ENCODE measurements around the gene SLC41A1.

The SLC41A1 gene

GRCh38 chr1:205785446-205785845 lies 27.6 kb downstream of the SLC41A1 start:
- no peak overlapping the region for H3K9ac ChIP-seq (ENCODE audit: low read length)
- TF ChIP-seq EZH2 (optimal IDR thresholded peaks at IDR 0.05; ENCODE audit: low read depth, low read length) = no peak
- no peak for TF ChIP-seq EZH2phosphoT487 (IDR thresholded peaks at IDR 0.05; ENCODE audit: low read length)
- no peak for TF ChIP-seq CTCF (IDR thresholded peaks at IDR 0.05; ENCODE audit: low read length)
- H3K4me3 ChIP-seq (ENCODE audit: low read length) = no peak overlapping the region
- H4K20me1 ChIP-seq (ENCODE audit: insufficient read depth, low read length) = no peaks in the 10 kb centered on the region
- H2AFZ ChIP-seq (ENCODE audit: low read length) = no peak overlapping the region
- no peaks in the 10 kb centered on the region for H3K79me2 ChIP-seq (ENCODE audit: low read length)
- H3K9me3 ChIP-seq (replicated peaks; ENCODE audit: insufficient read depth, low read length) = no peaks in the 10 kb centered on the region
- no peaks in the 10 kb centered on the region for H3K9me2 ChIP-seq (replicated peaks; ENCODE audit: insufficient read depth, low read length)
- no peak for DNase-seq
- no peaks in the 10 kb centered on the region for H3K4me1 ChIP-seq (ENCODE audit: low read length)
- no peak overlapping the region for H3K4me2 ChIP-seq (ENCODE audit: low read depth, low read length)
- H3K36me3 ChIP-seq (replicated peaks; ENCODE audit: insufficient read depth, low read length) = no peaks in the 10 kb centered on the region
- no peak overlapping the region for H3K27ac ChIP-seq (ENCODE audit: low read length)
- no peaks in the 10 kb centered on the region for H3K27me3 ChIP-seq (replicated peaks; ENCODE audit: insufficient read depth, low read length)
- no peaks in the 10 kb centered on the region for H3F3A ChIP-seq (ENCODE audit: insufficient read depth, low read length)

GRCh38 chr1:205783904-205784303 lies 29.1 kb downstream of the SLC41A1 start:
- no peak for DNase-seq

GRCh38 chr1:205783433-205783795 lies 29.6 kb downstream of the SLC41A1 start:
- no peaks in the 10 kb centered on the region for H3K9me3 ChIP-seq (replicated peaks; ENCODE audit: insufficient read depth, low read length)
- DNase-seq = no peak
- no peak overlapping the region for H2AFZ ChIP-seq (ENCODE audit: low read length)
- H3K27ac ChIP-seq (ENCODE audit: low read length) = no peak overlapping the region
- H3K79me2 ChIP-seq (ENCODE audit: low read length) = no peaks in the 10 kb centered on the region
- TF ChIP-seq EZH2 (optimal IDR thresholded peaks at IDR 0.05; ENCODE audit: low read depth, low read length) = no peak
- TF ChIP-seq CTCF (IDR thresholded peaks at IDR 0.05; ENCODE audit: low read length) = no peak
- no peak for TF ChIP-seq EZH2phosphoT487 (IDR thresholded peaks at IDR 0.05; ENCODE audit: low read length)
- H3K4me3 ChIP-seq (ENCODE audit: low read length) = no peak overlapping the region
- H3K4me1 ChIP-seq (ENCODE audit: low read length) = no peaks in the 10 kb centered on the region
- no peak overlapping the region for H3K9ac ChIP-seq (ENCODE audit: low read length)
- H4K20me1 ChIP-seq (ENCODE audit: insufficient read depth, low read length) = no peaks in the 10 kb centered on the region
- H3F3A ChIP-seq (ENCODE audit: insufficient read depth, low read length) = no peaks in the 10 kb centered on the region
- no peaks in the 10 kb centered on the region for H3K27me3 ChIP-seq (replicated peaks; ENCODE audit: insufficient read depth, low read length)
- H3K4me2 ChIP-seq (ENCODE audit: low read depth, low read length) = no peak overlapping the region
- no peaks in the 10 kb centered on the region for H3K9me2 ChIP-seq (replicated peaks; ENCODE audit: insufficient read depth, low read length)
- no peaks in the 10 kb centered on the region for H3K36me3 ChIP-seq (replicated peaks; ENCODE audit: insufficient read depth, low read length)

More at GRCh38 chr1:205783904-205784303, 29.1 kb downstream of the SLC41A1 start:
- TF ChIP-seq EZH2 (optimal IDR thresholded peaks at IDR 0.05; ENCODE audit: low read depth, low read length) = no peak
- no peak for TF ChIP-seq CTCF (IDR thresholded peaks at IDR 0.05; ENCODE audit: low read length)
- TF ChIP-seq EZH2phosphoT487 (IDR thresholded peaks at IDR 0.05; ENCODE audit: low read length) = no peak
- no peak overlapping the region for H3K27ac ChIP-seq (ENCODE audit: low read length)
- no peaks in the 10 kb centered on the region for H3F3A ChIP-seq (ENCODE audit: insufficient read depth, low read length)
- no peaks in the 10 kb centered on the region for H3K4me1 ChIP-seq (ENCODE audit: low read length)
- no peaks in the 10 kb centered on the region for H3K9me3 ChIP-seq (replicated peaks; ENCODE audit: insufficient read depth, low read length)
- no peak overlapping the region for H2AFZ ChIP-seq (ENCODE audit: low read length)
- no peaks in the 10 kb centered on the region for H3K9me2 ChIP-seq (replicated peaks; ENCODE audit: insufficient read depth, low read length)
- no peaks in the 10 kb centered on the region for H3K36me3 ChIP-seq (replicated peaks; ENCODE audit: insufficient read depth, low read length)
- H4K20me1 ChIP-seq (ENCODE audit: insufficient read depth, low read length) = no peaks in the 10 kb centered on the region
- H3K27me3 ChIP-seq (replicated peaks; ENCODE audit: insufficient read depth, low read length) = no peaks in the 10 kb centered on the region
- no peaks in the 10 kb centered on the region for H3K79me2 ChIP-seq (ENCODE audit: low read length)
- H3K9ac ChIP-seq (ENCODE audit: low read length) = no peak overlapping the region
- H3K4me3 ChIP-seq (ENCODE audit: low read length) = no peak overlapping the region
- no peak overlapping the region for H3K4me2 ChIP-seq (ENCODE audit: low read depth, low read length)
